PC-9 (cell line): Measurements from ENCODE around the gene LRRC32.

Source experiments
- CTCF ChIP-seq: fragments of 200-600 bp; sonication (generic); conservative IDR thresholded peaks from 2 replicates; pipeline ENCODE4 v1.6.1; 2017; ENCODE audit warnings: mixed run types, antibody characterized with exemption, mild to moderate bottlenecking, moderate library complexity
- EZH2 ChIP-seq: fragments of 200-600 bp; sonication (generic); IDR thresholded peaks from 2 replicates; pipeline ENCODE4 v1.8.0; 2017; ENCODE audit warnings: antibody characterized with exemption, low read depth

- TF ChIP-seq EZH2 (no peak), CTCF (no peak)
These were observed 12.9 kb upstream of the LRRC32 start for GRCh38 chr11:76683161-76684095.
